Erythroblast (primary cell): ENCODE data around the gene GNG13.

Source experiments
- GATA1 ChIP-seq: IDR thresholded peaks from 2 replicates; pipeline ENCODE4 v1.6.1; 2011; ENCODE audit warnings: low read depth, mild to moderate bottlenecking, control low read depth, low read length, moderate library complexity
- POLR2A ChIP-seq: IDR thresholded peaks from 2 replicates; pipeline ENCODE4 v1.6.1; 2011; ENCODE audit warnings: mild to moderate bottlenecking, low read length

- TF ChIP-seq POLR2A (no peak), GATA1 (no peak)
Observed at GRCh38 chr16:830107-830870, 29.8 kb upstream of the GNG13 start.
